ENCODE data around the gene HUNK.

Gene HUNK

DNA sequence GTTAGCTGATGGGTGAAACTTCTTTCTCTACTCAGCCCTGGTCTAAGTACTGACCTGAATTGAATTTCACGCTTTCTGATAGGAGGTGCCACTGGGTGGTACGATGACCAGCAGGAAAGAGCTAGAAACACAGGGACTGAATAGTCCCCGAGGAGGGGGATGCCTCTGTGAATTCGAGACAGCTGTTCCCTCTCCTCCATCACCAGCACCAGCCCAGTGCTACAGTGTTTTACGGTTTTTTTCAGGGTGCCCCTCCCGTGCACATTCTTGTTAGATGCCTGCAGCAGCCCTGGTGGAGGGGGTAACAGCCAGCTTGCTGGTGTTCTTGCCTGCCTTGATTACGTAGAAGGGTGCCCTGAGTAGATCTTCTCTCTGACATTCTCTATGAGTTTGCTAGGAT is 7.1 kb downstream of the HUNK start:
- H3K27me3 ChIP-seq (ENCODE audit: control insufficient read depth, insufficient read depth, low read length), result no peaks in the 10 kb centered on the region
- DNase-seq (ENCODE audit: low read depth, low spot score), result no peak
- no CpG with 5 or more reads among the region's 7 CpGs for WGBS (ENCODE audit: insufficient coverage, insufficient read length)

DNA sequence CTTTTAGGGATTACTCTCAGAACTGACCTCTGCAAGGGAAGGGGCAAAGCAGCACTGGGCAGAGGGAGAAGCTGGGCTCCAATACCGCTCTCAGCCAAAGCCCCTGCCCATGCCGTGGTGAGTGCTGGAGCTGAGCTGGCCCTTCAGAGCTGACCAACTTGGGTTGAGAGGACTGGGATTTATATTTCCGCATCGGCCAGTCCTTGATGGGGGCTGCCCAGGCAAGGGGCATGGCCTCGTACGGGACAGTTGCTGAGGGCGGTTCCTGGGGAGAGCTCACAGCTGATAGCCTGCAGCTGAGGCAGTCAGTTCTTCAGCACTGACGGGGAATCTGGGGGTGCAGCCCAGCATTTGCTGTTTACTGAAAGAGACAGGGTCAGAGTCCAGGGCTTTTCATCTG is 8.0 kb downstream of the HUNK start:
- no peak for DNase-seq (ENCODE audit: low read depth, low spot score)
- Histone ChIP-seq H3K27me3 (ENCODE audit: control insufficient read depth, insufficient read depth, low read length) (no peaks in the 10 kb centered on the region), H3K36me3 (ENCODE audit: control insufficient read depth, insufficient read depth, low read length) (no peaks in the 10 kb centered on the region), H3K27ac (ENCODE audit: low read length) (no peak overlapping the region), H3K9me3 (ENCODE audit: control insufficient read depth, insufficient read depth, low read length) (no peaks in the 10 kb centered on the region), H3K4me1 (ENCODE audit: control insufficient read depth, insufficient read depth, low read length) (no peaks in the 10 kb centered on the region), H3K4me3 (ENCODE audit: low read length) (no peak overlapping the region)
- WGBS (ENCODE audit: insufficient coverage, insufficient read length), result no CpG with 5 or more reads among the region's 8 CpGs

More for the DNA sequence above, 7.1 kb downstream of the HUNK start:
- no peaks in the 10 kb centered on the region; the same call in 1 of the 2 replicates for H3K4me1 ChIP-seq (ENCODE audit: control insufficient read depth, insufficient read depth, low read length)
- no peak overlapping the region for H3K27ac ChIP-seq (ENCODE audit: low read length)
- no peak overlapping the region for H3K4me3 ChIP-seq (ENCODE audit: low read length)
- no peaks in the 10 kb centered on the region for H3K9me3 ChIP-seq (ENCODE audit: control insufficient read depth, insufficient read depth, low read length)
- H3K36me3 ChIP-seq (ENCODE audit: control insufficient read depth, insufficient read depth, low read length), result no peaks in the 10 kb centered on the region

DNA sequence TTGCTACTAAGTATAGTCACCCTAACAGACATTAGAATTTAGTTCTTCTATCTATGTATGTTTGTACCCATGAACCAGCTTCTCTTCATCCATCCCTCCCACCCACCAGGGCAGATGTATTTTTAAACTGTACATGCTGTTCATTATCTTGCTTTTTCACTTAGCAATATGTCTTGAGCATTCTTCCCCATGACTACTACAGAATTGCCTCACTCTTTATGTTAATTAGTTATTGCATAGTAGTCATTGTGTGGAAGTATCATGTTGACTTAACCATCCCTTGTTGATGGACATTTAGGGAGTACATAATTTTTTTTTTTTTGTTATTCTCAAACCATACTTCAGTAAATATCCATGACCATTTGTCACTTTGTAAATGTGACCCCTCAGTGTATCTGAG is 9.9 kb downstream of the HUNK start:
- H3K27me3 ChIP-seq (ENCODE audit: control insufficient read depth, insufficient read depth, low read length), result no peaks in the 10 kb centered on the region
- H3K4me3 ChIP-seq (ENCODE audit: low read length), result no peak overlapping the region
- no peaks in the 10 kb centered on the region for H3K36me3 ChIP-seq (ENCODE audit: control insufficient read depth, insufficient read depth, low read length)
- H3K9me3 ChIP-seq (ENCODE audit: control insufficient read depth, insufficient read depth, low read length), result no peaks in the 10 kb centered on the region
- no peak for DNase-seq (ENCODE audit: low read depth, low spot score)
- no peaks in the 10 kb centered on the region for H3K4me1 ChIP-seq (ENCODE audit: control insufficient read depth, insufficient read depth, low read length)
- no peak overlapping the region for H3K27ac ChIP-seq (ENCODE audit: low read length)

DNA sequence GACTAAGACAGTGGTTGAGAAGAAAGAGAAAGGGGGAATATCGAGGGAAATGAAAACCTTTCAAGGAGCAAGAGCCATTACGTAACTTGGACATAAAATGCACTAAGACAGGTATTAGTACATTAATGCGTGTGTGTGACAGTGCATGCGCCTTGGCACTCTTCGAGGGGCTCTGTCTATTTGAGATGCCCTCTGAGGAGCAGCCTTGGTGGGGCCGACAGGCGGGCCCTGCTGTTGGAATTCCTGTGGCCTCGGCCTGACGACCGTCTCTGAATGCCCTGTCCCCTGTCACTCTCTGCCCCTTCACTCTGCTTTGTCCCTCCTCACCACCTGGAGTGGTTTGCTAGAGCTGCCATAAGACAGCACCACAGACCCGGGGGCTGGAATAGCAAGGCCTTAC is 12.3 kb downstream of the HUNK start:
- Histone ChIP-seq H3K4me3 (ENCODE audit: low read length) (no peak overlapping the region), H3K36me3 (ENCODE audit: control insufficient read depth, insufficient read depth, low read length) (no peaks in the 10 kb centered on the region), H3K27me3 (ENCODE audit: control insufficient read depth, insufficient read depth, low read length) (no peaks in the 10 kb centered on the region), H3K4me1 (ENCODE audit: control insufficient read depth, insufficient read depth, low read length) (no peaks in the 10 kb centered on the region), H3K27ac (ENCODE audit: low read length) (no peak overlapping the region), H3K9me3 (ENCODE audit: control insufficient read depth, insufficient read depth, low read length) (no peaks in the 10 kb centered on the region)
- no CpG with 5 or more reads among the region's 11 CpGs for WGBS (ENCODE audit: insufficient coverage, insufficient read length)
- no peak for DNase-seq (ENCODE audit: low read depth, low spot score)

DNA sequence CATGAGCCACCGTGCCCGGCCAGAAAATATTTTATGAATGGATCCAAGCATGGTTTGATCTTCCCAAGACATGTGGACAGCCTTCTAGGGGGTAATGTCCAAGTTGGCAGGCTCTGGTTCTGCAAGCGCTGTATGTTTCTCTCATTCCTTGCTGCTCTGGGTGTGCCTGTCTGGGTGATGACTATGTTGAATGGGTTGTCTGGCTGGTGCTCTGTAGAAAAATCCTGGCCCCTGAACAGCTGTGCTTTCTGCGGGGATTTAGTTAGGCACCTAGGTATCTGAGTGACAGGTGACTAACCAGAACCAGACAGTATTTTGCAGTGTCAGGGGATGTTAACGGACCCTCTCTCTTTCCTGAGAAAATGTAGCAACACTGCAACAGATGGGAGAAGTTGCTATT is 14.1 kb downstream of the HUNK start:
- no peak for DNase-seq (ENCODE audit: low read depth, low spot score)
- Histone ChIP-seq H3K27ac (ENCODE audit: low read length) (no peak overlapping the region), H3K9me3 (ENCODE audit: control insufficient read depth, insufficient read depth, low read length) (no peaks in the 10 kb centered on the region), H3K27me3 (ENCODE audit: control insufficient read depth, insufficient read depth, low read length) (no peaks in the 10 kb centered on the region), H3K4me1 (ENCODE audit: control insufficient read depth, insufficient read depth, low read length) (no peaks in the 10 kb centered on the region), H3K4me3 (ENCODE audit: low read length) (no peak overlapping the region), H3K36me3 (ENCODE audit: control insufficient read depth, insufficient read depth, low read length) (no peaks in the 10 kb centered on the region)
- WGBS (ENCODE audit: insufficient coverage, insufficient read length), result no CpG with 5 or more reads among the region's 5 CpGs

DNA sequence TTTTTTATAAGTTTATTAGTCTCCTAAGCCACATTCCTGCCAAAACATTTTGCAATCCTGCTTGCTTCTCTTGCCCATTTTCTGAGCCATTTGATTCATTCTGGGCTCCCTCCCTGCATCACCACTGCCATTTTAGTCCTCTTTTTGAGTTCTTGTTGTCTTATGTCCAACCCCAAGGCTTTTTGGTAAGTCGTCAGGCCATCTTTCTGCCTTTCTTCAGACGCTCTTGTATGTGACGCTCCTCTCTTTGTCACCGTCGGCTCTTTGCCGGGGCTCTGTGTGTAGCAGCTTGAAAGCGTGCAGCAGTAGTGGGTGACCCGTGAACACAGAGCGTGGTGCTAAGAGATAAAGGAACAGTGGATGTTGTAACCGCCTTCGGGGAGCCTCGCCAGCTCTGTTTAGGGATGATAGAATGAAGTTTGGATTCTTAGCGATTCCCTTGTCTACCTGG is 14.6 kb downstream of the HUNK start:
- H3K4me3 ChIP-seq (ENCODE audit: low read length), result no peak overlapping the region
- H3K36me3 ChIP-seq (ENCODE audit: control insufficient read depth, insufficient read depth, low read length), result no peaks in the 10 kb centered on the region
- no peaks in the 10 kb centered on the region for H3K4me1 ChIP-seq (ENCODE audit: control insufficient read depth, insufficient read depth, low read length)
- H3K27ac ChIP-seq (ENCODE audit: low read length), result no peak overlapping the region
- WGBS (ENCODE audit: insufficient coverage, insufficient read length), result no CpG with 5 or more reads among the region's 13 CpGs
- H3K27me3 ChIP-seq (ENCODE audit: control insufficient read depth, insufficient read depth, low read length), result no peaks in the 10 kb centered on the region
- H3K9me3 ChIP-seq (ENCODE audit: control insufficient read depth, insufficient read depth, low read length), result no peaks in the 10 kb centered on the region
- no peak for DNase-seq (ENCODE audit: low read depth, low spot score)

DNA sequence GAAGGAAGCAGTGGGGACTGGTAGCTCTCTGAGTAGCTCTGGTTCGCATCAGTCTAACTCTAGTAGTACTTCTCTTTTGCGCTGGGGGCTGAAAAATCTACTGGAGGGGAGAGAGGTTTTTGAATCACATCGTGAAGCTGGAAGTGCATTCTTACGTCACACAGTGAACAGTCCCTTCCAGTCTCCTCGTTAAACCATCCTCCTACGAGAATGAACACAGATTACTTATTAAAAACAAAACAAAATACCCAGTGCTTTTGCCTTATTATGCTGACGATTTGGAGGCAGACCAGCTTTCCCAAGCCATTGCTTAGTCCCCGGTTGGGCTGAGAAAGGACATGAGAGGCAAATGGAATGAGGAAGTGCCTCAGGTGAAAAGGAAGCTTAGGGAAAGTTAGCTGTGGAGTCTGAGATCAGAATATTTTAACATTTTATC is 16.1 kb downstream of the HUNK start:
- Histone ChIP-seq H3K36me3 (ENCODE audit: control insufficient read depth, insufficient read depth, low read length) (no peaks in the 10 kb centered on the region), H3K4me1 (ENCODE audit: control insufficient read depth, insufficient read depth, low read length) (no peaks in the 10 kb centered on the region), H3K9me3 (ENCODE audit: control insufficient read depth, insufficient read depth, low read length) (no peaks in the 10 kb centered on the region), H3K27ac (ENCODE audit: low read length) (no peak overlapping the region), H3K4me3 (ENCODE audit: low read length) (no peak overlapping the region), H3K27me3 (ENCODE audit: control insufficient read depth, insufficient read depth, low read length) (no peaks in the 10 kb centered on the region)
- no peak for DNase-seq (ENCODE audit: low read depth, low spot score)
- WGBS (ENCODE audit: insufficient coverage, insufficient read length), result no CpG with 5 or more reads among the region's 8 CpGs

DNA sequence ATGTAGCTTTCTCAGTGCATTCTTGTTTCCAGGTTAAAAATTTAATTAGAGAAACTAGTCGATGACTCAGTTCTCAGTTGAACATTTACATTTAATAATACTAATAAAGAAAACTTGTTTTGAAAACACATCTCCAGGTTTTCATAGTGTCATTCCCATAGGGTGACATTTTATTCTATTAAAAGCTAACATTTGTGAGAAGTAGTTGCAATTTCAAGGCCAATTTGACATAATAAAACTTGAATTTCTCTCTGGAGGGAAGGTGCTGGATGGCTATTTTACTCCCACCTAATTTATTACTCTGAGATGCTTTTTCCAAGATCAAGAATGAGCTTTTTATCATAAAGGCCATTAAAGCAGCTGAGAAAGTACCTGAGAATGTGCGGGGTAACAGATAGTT is 16.6 kb downstream of the HUNK start:
- Histone ChIP-seq H3K36me3 (ENCODE audit: control insufficient read depth, insufficient read depth, low read length) (no peaks in the 10 kb centered on the region), H3K4me1 (ENCODE audit: control insufficient read depth, insufficient read depth, low read length) (no peaks in the 10 kb centered on the region), H3K27me3 (ENCODE audit: control insufficient read depth, insufficient read depth, low read length) (no peaks in the 10 kb centered on the region), H3K9me3 (ENCODE audit: control insufficient read depth, insufficient read depth, low read length) (no peaks in the 10 kb centered on the region), H3K4me3 (ENCODE audit: low read length) (no peak overlapping the region), H3K27ac (ENCODE audit: low read length) (no peak overlapping the region)
- DNase-seq (ENCODE audit: low read depth, low spot score), result no peak
- no CpG with 5 or more reads among the region's 2 CpGs for WGBS (ENCODE audit: insufficient coverage, insufficient read length)

DNA sequence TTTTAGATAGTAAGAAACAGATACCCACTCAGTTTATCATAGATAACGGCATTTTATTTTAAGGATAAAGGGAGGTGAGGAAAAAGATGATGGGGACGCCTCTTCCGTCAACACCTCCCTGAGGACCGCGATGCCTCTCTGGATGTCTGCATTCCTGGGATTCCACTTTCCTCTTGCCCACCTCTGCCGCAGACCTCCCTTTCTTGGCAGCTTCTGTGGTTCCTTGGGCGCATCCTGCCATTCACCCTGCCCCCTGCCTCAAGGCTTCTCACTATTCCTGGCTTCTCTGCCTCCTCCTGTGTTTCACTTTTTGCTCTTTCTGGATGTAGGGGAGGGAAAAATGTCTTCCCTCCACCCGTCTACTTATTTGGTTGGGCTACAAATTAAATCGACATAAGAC is 19.9 kb downstream of the HUNK start:
- no peak for DNase-seq (ENCODE audit: low read depth, low spot score)
- peaks cover 3% of the 10 kb centered on the region; the same call in 1 of the 2 replicates for H3K4me1 ChIP-seq (ENCODE audit: control insufficient read depth, insufficient read depth, low read length)
- WGBS (ENCODE audit: insufficient coverage, insufficient read length), result no CpG with 5 or more reads among the region's 9 CpGs

DNA sequence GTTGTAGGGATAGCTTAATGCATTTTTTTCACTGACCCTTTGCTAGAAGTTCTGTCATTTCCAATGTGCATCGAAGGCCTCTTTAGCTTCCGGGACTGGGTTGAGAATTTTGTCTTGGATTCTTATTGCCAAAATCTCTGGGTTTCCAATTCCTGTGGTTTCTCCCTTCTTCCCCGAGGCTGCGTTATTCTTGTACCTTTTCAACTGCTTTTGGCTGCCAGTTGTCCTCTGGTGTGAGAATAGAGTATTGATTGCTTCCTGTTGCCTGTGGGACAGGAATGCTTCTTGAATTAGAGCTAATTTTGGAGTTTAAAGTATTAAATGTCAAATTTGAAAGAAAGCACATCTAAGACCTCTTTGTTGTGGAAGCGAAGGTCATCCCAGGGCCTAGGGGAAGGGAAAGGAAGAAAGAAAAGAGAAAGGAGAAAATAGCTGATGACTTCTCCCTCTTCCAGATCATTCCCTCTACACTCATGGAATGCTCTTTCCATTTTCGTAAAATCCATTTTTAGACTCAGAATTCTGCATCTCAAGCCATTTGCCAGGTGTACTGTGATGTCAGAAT is 21.1 kb downstream of the HUNK start:
- peaks cover 3% of the 10 kb centered on the region; the same call in 1 of the 2 replicates for H3K4me1 ChIP-seq (ENCODE audit: control insufficient read depth, insufficient read depth, low read length)
- no peaks in the 10 kb centered on the region for H3K9me3 ChIP-seq (ENCODE audit: control insufficient read depth, insufficient read depth, low read length)
- no peak for DNase-seq (ENCODE audit: low read depth, low spot score)
- no CpG with 5 or more reads among the region's 6 CpGs for WGBS (ENCODE audit: insufficient coverage, insufficient read length)
- H3K36me3 ChIP-seq (ENCODE audit: control insufficient read depth, insufficient read depth, low read length), result no peaks in the 10 kb centered on the region
- no peak overlapping the region for H3K4me3 ChIP-seq (ENCODE audit: low read length)
- H3K27me3 ChIP-seq (ENCODE audit: control insufficient read depth, insufficient read depth, low read length), result no peaks in the 10 kb centered on the region
- H3K27ac ChIP-seq (ENCODE audit: low read length), result no peak overlapping the region

More for the DNA sequence above, 19.9 kb downstream of the HUNK start:
- Histone ChIP-seq H3K4me3 (ENCODE audit: low read length) (no peak overlapping the region), H3K9me3 (ENCODE audit: control insufficient read depth, insufficient read depth, low read length) (no peaks in the 10 kb centered on the region), H3K27me3 (ENCODE audit: control insufficient read depth, insufficient read depth, low read length) (no peaks in the 10 kb centered on the region), H3K36me3 (ENCODE audit: control insufficient read depth, insufficient read depth, low read length) (no peaks in the 10 kb centered on the region), H3K27ac (ENCODE audit: low read length) (no peak overlapping the region)

DNA sequence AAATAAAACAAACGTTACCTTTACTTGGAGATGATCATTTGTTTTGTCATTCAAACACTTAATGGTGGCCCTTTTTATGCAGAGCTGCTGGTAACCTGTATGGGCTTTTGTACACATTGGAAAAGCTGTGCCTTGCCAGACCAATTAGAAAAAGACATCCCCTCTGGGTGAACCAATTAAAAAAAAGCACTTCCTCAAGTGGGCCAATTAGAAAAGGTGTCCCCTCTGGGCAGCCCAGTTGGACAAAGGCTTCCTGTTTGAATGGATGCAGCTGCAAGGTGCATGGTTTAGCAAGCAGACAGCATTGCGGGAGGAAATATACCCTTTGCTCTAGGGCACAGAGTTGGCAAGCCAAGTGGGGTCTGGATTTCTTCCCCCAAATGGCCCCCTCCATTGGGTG is 21.6 kb downstream of the HUNK start:
- Histone ChIP-seq H3K27me3 (ENCODE audit: control insufficient read depth, insufficient read depth, low read length) (no peaks in the 10 kb centered on the region), H3K36me3 (ENCODE audit: control insufficient read depth, insufficient read depth, low read length) (no peaks in the 10 kb centered on the region), H3K27ac (ENCODE audit: low read length) (no peak overlapping the region), H3K9me3 (ENCODE audit: control insufficient read depth, insufficient read depth, low read length) (no peaks in the 10 kb centered on the region), H3K4me3 (ENCODE audit: low read length) (no peak overlapping the region), H3K4me1 (ENCODE audit: control insufficient read depth, insufficient read depth, low read length) (peaks cover 3% of the 10 kb centered on the region; the same call in 1 of the 2 replicates)
- DNase-seq (ENCODE audit: low read depth, low spot score), result no peak
- WGBS (ENCODE audit: insufficient coverage, insufficient read length), result no CpG with 5 or more reads among the region's 2 CpGs
